ENCODE results near the gene ACRV1. TPM values are rescaled to one million over a fixed set of nuclear protein-coding genes. Genes with fewer than 3 reads are reported as not detected.

ACRV1 gene
- total RNA-seq, 4 donors from 2014 or later: not detected

DNA sequence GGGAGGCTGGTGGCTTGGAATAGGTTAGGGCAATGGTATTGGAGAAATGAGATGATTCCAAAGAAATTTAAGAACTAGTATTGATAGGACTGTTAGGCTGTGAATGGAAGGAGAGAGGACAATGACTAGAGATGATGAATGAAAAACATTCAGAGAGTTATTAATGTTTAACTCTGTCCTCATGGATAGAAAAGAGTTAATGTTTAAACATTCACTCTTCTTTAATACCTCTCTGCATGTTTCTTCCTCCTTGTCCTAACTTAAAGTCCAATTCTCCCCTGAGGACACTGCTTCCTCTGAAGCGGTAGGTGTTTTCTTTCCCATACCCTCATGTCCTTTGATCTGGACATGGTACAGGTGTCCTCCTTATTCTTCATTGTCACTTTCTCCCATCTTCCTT, 42.3 kb downstream of the ACRV1 start:
- no peaks in the 10 kb centered on the region for H3K4me1 ChIP-seq
- no peaks in the 10 kb centered on the region for H3K9me3 ChIP-seq
- H3K36me3 ChIP-seq: no peaks in the 10 kb centered on the region
- H3K27ac ChIP-seq: no peak overlapping the region
- intact Hi-C loops (cut with DNase I): no loop called here
- TF ChIP-seq POLR2A (IDR thresholded peaks at IDR 0.05): no peak
- TF ChIP-seq, protein P1, sequence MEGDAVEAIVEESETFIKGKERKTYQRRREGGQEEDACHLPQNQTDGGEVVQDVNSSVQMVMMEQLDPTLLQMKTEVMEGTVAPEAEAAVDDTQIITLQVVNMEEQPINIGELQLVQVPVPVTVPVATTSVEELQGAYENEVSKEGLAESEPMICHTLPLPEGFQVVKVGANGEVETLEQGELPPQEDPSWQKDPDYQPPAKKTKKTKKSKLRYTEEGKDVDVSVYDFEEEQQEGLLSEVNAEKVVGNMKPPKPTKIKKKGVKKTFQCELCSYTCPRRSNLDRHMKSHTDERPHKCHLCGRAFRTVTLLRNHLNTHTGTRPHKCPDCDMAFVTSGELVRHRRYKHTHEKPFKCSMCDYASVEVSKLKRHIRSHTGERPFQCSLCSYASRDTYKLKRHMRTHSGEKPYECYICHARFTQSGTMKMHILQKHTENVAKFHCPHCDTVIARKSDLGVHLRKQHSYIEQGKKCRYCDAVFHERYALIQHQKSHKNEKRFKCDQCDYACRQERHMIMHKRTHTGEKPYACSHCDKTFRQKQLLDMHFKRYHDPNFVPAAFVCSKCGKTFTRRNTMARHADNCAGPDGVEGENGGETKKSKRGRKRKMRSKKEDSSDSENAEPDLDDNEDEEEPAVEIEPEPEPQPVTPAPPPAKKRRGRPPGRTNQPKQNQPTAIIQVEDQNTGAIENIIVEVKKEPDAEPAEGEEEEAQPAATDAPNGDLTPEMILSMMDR (IDR thresholded peaks at IDR 0.05): no peak
- no peak overlapping the region for H3K4me3 ChIP-seq (replicated peaks in 1 of 3)
- DNase-seq: no peak
- WGBS, 2 donors: 71 to 87% methylated on average over 1 of the region's 1 CpG
- H3K27me3 ChIP-seq: no peaks in the 10 kb centered on the region

DNA sequence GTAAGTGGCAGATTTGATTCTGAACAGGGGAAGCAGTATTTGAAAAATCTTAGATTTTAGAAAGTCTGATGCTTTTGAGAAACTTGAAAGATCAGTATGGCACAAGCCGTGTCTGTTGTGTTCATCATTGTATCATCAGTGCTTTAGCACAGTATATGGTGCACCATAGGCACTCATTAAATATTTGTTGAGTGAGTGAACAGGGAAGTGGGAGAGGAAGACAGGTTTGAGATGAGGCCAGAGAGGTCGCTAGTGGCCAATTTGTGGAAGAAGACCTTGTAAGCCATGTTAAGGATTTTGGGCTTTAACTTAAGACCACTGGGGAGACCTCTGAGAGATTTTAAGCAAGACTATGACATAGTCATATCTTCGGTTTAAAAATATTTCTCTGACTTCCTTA, 42.8 kb downstream of the ACRV1 start:
- no peak for TF ChIP-seq POLR2A (IDR thresholded peaks at IDR 0.05)
- TF ChIP-seq, protein P1 (IDR thresholded peaks at IDR 0.05): no peak
- H3K9me3 ChIP-seq: no peaks in the 10 kb centered on the region
- DNase-seq: no peak
- H3K36me3 ChIP-seq: no peaks in the 10 kb centered on the region
- H3K4me3 ChIP-seq (replicated peaks in 1 of 3): no peak overlapping the region
- 84 to 87% methylated on average over 3 of the region's 3 CpGs for WGBS, 2 donors
- H3K27me3 ChIP-seq: no peaks in the 10 kb centered on the region
- no peak overlapping the region for H3K27ac ChIP-seq
- intact Hi-C loops (cut with DNase I): no loop called here
- H3K4me1 ChIP-seq: no peaks in the 10 kb centered on the region

DNA sequence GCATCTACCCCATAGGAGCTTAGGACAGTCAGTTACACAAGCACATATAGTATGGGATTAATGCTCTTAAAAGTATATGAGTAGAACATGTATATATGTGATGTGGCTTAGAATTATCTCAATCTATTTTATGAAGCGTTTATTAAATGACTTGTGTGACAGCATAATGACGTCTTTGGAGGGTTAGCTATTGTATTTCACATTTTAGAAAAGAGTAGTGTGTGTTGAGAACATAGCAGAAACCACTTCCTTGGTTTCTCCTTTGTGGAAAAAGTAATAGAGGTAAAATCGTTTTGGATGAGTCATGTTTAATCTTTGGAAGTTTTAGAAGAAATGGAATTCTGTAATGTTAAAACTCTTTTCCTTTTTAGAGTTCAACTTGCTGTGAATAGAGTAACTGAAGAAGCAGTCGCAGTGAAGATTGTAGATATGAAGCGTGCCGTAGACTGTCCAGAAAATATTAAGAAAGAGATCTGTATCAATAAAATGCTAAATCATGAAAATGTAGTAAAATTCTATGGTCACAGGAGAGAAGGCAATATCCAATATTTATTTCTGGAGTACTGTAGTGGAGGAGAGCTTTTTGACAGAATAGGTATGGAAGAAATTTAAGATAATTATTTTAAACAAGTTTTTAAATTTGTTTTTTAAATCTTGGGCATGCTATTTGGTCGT, 53.3 kb downstream of the ACRV1 start:
- Histone ChIP-seq H3K27me3 (no peaks in the 10 kb centered on the region), H3K27ac (no peak overlapping the region), H3K36me3 (no peaks in the 10 kb centered on the region), H3K9me3 (no peaks in the 10 kb centered on the region), H3K4me3 (replicated peaks in 1 of 3) (no peak overlapping the region), H3K4me1 (peaks cover 9 to 15% of the 10 kb centered on the region in 2 donors)
- no peak for DNase-seq
- 70 to 72% methylated on average over 7 of the region's 7 CpGs for WGBS, 2 donors
- TF ChIP-seq, protein P1 (IDR thresholded peaks at IDR 0.05): no peak
- no peak for TF ChIP-seq POLR2A (IDR thresholded peaks at IDR 0.05)
- intact Hi-C loops (cut with DNase I): loop anchor here (10.0 kb wide), 1 partner anchor 247 kb away; no protein-coding TSS in a partner anchor

DNA sequence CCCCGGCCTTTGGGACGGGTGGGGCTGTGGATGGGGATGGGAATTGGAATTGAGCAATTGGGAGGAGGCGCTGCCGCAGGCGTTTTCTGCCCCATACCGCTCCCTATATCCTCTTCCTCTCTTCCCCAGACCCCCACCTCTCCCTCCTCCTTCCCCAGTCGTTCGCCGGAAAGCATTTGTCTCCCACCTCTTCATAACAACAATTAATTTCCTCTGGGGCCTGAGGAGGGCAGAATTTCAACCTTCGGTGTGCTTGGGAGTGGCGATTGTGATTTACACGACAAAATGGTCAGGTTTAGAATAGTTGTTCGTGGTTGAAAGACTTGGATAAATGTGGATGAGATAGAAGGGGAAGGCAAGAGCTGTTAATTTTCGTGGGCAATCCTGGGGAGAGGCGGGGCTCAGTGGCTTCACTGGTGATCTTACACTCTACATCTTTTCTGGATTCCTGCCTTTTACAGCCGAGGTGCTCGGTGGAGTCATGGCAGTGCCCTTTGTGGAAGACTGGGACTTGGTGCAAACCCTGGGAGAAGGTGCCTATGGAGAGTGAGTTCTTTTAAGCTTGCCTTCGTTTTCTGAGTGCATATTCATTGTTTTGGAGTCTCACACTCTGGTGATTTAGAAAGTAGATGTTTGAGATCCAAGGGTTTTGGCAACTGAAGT, 54.2 kb downstream of the ACRV1 start:
- Histone ChIP-seq H3K4me1 (peaks cover 9 to 15% of the 10 kb centered on the region in 2 donors), H3K9me3 (no peaks in the 10 kb centered on the region), H3K4me3 (replicated peaks in 1 of 3) (peak overlapping the region; percentile 12 to 67 (median 62)), H3K27me3 (no peaks in the 10 kb centered on the region), H3K27ac (peak overlapping the region in 1 of 3 donors; percentile 89), H3K36me3 (peaks cover 4 to 6% of the 10 kb centered on the region in 2 donors)
- WGBS, 2 donors: 0 to 1% methylated on average over 18 of the region's 18 CpGs
- no peak for DNase-seq
- TF ChIP-seq, protein P1 (IDR thresholded peaks at IDR 0.05): no peak
- TF ChIP-seq POLR2A (IDR thresholded peaks at IDR 0.05): no peak
- intact Hi-C loops (cut with DNase I): loop anchor here (10.0 kb wide), 1 partner anchor 248 kb away; no protein-coding TSS in a partner anchor
